ENCODE measurements around the gene TANGO2.
"Not testable (repeated sequence)": the region's sequence is repeated elsewhere in the genome, so short reads cannot be mapped to it uniquely, and the experiment has no call there.

Gene TANGO2

DNA sequence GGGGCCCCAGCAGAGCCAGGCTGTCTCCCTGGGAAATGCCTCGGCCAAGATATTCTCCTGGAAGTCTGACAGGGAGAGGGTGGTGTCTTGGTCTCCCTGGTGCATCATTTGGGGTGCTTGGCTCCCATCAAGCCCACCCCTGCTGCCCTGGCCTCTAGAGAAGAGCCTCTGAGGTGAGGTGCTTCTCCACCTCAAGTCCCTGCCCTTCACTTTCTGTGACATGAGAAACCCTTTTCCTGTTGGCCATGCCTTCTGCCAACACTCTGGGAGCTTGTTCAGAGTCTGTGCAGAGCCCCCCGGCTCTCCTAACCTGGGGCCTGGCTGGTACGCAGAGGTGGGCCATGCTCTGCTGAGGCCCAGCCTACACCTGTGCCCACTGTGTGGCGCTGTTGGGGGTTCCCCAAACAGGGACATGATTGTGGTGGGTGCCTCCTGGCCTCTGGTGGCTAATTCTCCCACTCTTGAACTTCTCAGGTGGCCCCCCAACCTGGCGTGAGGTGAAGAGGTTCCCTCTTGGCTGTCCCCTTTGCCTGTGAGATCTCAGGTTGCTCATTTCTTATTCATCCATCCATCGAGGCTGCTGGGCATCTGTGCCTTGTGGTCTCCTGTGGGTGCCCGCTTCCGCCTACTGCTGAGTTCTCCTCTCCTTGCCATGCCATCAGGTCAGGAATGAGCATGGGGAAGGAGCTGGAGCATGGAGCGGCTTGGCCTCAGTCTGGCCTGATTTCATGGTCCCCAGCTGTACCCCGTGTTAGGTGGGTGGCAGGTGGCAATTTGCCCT, 40.0 kb downstream of the TANGO2 start:
- in situ Hi-C loops (cut with MboI; ENCODE audit: low sequenced_read_pairs) = no loop called here

DNA sequence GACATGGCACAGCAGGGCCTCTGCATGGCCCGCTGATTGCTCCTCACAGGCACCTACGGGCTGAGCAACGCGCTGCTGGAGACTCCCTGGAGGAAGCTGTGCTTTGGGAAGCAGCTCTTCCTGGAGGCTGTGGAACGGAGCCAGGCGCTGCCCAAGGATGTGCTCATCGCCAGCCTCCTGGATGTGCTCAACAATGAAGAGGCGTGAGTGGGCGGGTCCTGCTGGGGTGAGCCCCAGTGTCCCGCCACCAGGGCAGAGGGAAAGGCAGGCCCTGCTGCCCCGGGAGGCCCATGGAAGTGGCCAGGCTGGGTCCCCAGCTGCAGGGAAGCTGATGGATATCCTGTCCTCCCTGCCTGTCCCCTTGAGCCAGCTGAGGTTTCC, 40.6 kb downstream of the TANGO2 start:
- in situ Hi-C loops (cut with MboI; ENCODE audit: low sequenced_read_pairs) = no loop called here

DNA sequence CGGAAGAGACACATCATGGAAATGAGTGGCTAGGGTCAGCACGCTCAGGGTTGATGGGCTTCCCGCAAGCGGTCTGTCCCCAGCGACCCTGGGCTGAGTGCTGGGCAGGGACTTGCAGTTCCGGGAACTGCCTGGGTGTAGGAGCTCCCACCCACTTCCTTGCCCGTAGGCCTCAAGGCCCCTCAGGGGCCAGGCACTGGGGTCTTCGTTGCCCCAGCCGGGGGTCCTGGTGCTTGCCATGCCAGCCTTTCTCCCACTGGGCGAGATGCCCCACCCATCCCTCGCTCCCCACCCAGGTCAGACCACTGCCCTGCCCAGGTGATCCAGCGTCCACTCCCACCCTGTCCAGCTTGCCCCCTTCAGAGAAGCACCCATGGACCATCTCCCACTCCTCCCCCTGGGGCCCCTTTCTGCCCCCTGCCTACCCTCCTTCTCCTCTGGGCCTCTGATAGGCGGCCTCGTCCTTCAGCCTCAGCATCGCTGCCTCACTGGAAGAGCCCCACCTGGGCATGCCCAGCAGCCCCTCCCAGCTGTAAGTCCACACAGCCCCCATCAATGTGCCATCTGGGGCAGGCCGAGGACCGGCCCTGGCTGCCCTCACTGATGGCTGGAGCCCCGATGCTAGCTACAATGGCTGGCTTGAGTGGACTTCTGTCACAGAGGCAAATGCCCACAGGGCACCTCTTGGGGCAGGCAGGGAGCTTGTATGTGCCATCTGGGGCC, 41.3 kb downstream of the TANGO2 start:
- in situ Hi-C loops (cut with MboI; ENCODE audit: low sequenced_read_pairs) = no loop called here

DNA sequence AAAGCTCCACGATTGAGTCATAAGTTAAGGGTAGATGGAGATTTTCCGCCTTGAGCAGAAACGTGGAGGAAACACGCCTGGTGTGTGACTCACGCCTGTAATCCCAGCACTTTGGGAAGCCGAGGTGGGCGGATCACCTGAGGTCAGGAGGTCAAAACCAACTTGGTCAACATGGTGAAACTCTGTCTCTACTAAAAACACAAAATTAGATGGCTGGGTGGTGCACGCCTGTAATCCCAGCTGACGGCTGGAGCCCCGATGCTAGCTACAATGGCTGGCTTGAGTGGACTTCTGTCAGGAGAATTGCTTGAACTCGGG, 41.8 kb downstream of the TANGO2 start:
- in situ Hi-C loops (cut with MboI; ENCODE audit: low sequenced_read_pairs) = no loop called here

DNA sequence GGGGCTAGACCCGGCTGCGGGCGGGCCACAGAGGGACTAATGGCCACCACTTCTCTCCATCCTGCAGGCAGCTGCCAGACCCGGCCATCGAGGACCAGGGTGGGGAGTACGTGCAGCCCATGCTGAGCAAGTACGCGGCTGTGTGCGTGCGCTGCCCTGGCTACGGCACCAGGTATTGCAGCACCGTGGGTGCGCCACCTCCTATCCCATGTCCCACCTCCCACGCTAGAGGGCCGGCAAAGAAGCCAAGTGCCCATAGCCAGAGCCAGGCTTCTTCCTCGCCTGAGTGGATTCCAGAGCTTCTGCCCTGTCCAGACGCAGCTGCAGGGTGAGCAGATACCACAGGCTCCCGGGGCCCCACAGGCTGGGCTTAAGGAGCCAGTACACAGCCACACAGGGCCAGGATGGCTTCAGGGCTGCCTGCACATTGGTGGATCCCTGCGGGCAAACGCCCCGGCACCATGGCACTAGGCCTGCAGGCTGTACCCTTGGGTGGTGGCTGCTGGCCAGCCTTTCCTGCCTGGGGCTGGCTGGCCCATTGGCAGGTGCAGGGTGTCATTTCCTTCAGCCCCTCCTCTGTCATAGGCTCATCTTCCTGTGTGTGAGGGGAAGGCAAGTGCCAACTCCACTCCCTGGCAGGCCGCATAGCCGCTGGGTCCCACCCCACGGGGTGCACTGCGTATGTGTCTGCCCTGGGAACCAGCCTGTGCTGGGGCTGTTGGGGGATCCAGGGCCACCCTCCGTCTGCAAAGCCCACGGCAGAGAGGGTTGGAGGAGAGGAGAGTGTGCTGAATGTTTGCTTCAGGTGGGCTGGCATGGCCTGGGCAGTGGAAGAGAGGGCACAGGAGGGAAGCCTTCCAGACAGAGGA, 42.6 kb downstream of the TANGO2 start:
- in situ Hi-C loops (cut with MboI; ENCODE audit: low sequenced_read_pairs) = no loop called here

DNA sequence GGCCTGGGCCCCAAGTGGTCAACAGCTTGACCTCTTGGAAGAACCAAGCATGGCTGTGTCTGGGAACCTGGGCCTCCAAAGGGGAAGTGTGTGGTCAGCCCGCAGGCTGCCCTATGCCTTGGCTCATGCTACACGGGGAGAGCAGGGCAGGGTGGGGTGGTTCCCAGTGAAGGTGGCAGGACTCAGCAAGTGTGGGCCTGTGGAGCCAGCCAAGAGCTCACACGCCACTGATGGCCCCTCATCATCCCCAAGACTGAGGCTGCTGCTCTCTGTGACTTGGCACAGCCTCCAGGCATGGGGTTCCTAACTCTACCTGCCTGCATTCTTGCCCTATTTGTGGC, 43.2 kb downstream of the TANGO2 start:
- in situ Hi-C loops (cut with MboI; ENCODE audit: low sequenced_read_pairs) = no loop called here

DNA sequence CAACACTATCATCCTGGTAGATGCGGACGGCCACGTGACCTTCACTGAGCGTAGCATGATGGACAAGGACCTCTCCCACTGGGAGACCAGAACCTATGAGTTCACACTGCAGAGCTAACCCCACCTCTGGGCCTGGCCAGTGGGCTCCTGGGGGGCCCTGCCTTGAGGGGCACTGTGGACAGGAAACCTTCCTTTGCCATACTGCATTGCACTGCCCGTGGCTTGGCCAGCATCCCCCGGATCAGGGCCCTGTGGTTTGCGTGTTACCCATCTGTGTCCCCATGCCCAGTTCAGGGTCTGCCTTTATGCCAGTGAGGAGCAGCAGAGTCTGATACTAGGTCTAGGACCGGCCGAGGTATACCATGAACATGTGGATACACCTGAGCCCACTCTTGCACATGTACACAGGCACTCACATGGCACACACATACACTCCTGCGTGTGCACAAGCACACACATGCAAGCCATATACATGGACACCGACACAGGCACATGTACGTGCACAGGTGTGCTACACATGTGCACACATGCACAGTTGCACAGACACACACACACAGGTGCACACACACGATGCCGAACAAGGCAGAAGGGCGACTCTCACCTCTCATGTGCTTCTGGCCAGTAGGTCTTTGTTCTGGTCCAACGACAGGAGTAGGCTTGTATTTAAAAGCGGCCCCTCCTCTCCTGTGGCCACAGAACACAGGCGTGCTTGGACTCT, 43.8 kb downstream of the TANGO2 start:
- in situ Hi-C loops (cut with MboI; ENCODE audit: low sequenced_read_pairs) = no loop called here

DNA sequence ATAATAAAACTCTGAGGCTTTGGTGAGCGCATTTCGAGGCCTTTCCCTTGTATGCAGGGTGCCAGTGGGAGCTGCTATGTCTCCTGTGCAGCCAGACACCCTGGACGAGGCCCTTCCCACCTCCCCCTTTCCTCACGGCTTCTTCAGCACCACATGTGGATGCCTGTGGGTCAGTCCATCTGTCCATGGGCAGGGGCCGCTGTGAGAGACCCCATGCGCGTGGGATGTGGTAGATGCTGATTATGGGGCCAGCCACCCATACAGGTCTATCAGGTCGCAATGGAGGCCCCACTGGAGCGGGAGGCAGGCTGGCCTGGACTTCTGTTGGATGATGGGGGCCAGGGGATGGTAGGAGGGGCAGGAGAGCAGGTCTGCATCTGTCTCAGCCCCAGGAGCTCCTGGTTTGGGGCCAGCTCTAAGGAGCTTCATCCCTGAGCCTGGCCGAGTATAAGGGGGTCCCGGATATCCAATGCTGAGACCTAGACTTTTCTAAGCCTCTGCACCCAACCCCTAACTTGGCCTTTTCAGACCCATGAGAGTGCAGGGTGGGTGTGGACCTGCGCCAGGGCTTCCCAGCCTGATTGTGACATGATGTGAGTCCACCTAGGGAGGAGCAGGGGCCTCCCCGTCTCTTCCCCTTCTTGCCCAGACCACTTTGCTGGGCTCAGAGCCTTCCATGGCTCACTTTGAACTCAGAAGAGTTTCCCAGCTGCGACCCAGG, 45.1 kb downstream of the TANGO2 start:
- in situ Hi-C loops (cut with MboI; ENCODE audit: low sequenced_read_pairs) = no loop called here

DNA sequence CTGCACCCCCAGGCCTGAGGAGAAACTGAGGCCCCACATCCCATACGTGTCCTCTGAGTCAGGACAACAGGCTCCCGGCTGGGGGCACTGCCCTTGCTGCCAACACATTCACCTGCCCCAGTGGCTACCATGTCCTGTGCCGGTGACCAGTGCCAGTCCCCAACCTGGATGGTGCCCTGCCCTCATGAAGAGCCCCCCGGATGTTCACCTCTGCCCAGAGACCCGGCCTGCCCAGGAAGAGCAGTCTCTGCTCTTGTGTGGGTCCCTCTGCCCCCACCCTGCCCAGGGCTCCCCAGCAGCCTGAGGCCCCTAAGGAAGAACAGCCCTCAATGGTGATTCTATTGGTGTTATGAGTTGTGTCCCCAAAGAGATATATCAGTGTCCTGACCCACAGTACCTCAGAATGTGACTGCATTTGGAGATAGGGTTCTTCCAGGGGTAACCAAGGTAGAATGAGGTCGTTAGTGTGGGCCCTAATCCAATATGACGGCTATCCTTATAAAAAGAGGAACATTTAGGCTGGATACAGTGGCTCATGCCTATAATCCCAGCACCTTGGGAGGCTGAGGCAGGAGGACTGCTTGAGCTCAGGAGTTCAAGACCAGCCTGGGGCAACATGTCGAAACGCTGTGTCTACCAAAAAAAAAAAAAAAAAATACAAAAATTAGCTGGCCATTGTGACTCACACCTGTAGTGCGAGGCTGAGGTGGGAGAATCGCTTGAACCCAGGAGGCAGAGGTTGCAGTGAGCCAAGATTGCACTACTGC, 45.9 kb downstream of the TANGO2 start:
- in situ Hi-C loops (cut with MboI; ENCODE audit: low sequenced_read_pairs) = no loop called here

DNA sequence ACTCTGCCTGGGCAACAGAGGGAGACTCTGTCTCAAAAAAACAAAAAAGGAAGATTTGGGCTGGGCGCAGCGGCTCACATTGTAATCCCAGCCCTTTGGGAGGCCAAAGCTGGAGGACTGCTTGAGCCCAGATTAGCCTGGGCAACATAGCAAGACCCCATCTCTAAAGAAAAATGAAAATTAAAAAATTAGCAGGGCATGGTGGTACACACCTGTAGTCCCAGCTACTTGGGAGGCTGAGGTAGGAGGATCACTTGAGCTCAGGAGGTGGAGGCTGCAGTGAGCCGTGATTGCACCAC, 46.4 kb downstream of the TANGO2 start:
- in situ Hi-C loops (cut with MboI; ENCODE audit: low sequenced_read_pairs) = not testable (repeated sequence)

DNA sequence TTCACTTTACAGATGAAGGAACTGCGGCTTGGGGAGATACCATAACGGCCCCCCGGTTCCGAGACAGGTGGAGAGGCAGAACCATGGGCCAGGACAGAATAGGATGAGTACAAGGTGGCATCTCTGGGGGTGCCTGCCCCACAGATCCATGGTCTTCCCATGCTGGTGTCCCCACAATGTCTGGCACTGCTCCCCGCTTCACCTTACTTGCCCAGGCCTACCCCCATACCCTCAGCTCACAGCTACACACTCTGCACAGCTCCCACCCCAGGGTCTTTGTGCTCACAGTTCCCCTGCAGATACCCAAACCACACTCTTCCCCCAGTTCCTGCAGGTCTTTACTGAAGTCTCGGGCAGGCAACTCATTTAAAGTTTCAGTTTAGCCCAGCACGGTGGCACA, 47.7 kb downstream of the TANGO2 start:
- in situ Hi-C loops (cut with MboI; ENCODE audit: low sequenced_read_pairs) = no loop called here

DNA sequence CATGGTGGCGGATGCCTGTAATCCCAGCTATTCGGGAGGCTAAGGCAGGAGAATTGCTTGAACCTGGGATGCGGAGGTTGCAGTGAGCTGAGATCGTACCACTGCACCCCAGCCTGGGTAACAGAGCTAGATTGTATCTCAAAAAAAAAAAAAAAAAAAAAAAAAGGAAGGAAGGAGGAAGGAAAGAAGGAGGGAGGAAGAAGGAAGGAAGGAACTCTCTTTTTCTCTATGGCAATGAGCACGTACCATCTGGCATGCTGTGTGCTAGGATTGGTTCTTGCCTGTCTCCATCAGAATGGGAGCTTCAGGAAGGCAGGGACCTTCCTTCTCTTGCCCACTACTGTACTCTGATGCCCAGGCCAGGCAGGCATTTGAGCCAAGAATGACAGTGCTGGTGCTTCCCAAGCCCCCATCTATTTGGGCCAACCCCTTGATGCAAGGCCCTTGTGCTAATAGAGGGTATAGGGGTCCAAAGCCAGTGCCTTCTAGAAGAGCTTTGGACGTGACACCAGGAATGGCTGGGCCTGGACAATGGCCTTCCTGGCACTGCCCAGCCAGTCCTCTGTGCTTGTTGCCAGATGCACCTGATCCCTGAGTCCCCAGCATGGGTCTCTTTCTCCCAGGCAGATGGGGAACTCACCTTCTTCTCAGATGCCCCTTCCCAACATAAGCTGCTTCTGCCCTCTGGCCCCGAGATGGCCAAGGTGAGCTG, 48.6 kb downstream of the TANGO2 start:
- in situ Hi-C loops (cut with MboI; ENCODE audit: low sequenced_read_pairs) = no loop called here

DNA sequence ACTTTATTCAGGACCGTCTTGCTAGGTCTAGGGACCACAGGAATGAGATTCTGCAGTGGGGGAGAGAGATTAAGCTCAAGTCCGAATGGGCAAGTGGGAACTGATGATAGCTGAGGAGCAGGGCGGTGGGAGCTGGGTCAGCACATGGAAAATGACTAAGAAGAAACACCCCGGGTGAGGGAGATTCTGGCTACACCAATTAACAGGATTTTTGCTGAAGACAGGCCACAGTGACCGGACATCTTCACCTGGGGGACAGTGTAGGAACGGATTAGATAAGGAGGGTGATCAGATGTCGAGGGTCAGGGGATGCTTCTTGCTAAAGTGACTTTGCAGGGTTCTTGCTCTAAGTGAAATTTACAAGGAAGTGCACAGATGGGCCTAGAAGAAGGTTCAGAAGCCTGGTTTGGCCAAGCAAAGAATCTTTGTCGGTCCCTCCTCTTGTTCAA, 50.6 kb downstream of the TANGO2 start:
- in situ Hi-C loops (cut with MboI; ENCODE audit: low sequenced_read_pairs) = no loop called here

DNA sequence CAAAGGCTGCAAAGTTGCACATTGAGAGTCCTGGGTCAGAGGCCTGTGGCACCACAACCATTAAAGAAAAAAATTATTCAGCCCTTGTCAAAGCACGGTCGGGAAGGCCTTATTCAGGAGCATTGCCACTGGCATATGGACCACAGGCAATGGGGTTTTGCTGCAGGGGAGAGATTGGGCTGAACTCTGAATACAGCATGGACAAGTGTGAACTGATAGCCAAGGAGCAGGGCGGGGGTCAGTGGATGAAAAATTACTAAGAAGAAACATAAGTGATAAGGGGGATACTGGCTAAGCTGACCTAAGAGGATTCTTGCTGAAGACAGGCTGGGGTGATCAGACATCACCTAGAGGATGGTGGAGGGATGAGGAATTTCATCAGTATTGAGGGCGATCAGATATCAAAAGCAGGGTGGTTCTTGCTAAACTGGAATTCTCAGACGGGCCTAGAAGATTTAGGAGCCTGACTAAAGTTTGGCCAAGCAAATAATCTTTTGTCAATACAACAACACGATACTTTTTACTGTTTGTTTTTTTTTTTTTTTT, 55.8 kb downstream of the TANGO2 start:
- in situ Hi-C loops (cut with MboI; ENCODE audit: low sequenced_read_pairs) = no loop called here

DNA sequence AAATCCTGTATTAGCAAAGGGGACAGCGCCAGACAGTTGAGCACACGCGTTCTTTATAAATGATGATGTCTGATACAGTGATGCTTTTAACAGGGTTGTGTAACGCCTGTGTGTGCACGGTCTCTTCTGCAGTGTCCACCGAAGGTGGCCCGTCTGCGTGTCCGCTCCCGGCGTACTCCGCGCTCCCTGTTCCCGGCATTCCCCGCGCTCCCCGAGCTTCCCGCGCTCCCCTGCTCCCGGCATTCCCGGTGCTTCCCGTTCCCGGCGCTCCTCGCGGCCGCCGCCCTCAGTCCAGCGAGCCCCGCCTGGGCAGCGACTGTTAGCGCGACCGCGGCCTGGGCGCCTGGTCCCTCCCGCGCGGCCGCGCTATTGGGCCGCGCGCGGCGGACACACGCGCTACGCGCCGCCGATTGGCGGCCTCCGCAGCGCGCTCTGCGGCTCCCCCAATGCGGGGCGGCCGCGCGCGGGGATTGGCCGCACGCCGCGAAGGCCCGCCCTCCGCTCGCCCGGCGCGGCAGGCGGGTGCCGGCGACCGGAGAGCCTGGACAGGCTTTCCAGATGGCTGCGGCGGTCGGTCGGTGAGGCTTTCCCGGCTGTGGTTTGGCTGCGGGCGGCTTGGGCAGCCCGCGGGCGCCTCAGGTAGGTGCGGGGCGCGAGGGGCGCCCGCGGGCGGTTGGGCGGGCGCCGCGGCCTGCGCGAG, 59.0 kb downstream of the TANGO2 start, which contains the start of gene DGCR8:
Gene DGCR8, plus strand, starts transcription at position 497 of the 700 bp plus-strand sequence. CDS start 5,723 bp downstream, outside the sequence.
- in situ Hi-C loops (cut with MboI; ENCODE audit: low sequenced_read_pairs) = no loop called here

DNA sequence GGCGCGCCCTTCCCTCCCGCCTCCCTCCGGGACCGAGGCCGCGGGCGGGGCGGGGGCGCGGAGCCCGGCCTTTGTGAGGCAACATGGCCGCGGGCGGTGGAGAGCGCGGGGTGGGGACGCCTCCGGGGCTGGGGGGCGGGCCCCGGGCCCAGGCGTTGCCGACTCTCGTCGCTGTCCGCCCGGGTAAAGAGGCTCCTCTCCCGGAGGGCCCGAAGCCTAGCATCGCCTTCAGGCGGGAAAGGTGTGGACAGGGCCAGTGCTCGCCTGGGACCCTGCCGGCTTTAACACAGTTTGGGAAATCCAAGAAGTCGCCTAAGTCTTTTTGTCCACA, 59.5 kb downstream of the TANGO2 start:
- in situ Hi-C loops (cut with MboI; ENCODE audit: low sequenced_read_pairs) = no loop called here

DNA sequence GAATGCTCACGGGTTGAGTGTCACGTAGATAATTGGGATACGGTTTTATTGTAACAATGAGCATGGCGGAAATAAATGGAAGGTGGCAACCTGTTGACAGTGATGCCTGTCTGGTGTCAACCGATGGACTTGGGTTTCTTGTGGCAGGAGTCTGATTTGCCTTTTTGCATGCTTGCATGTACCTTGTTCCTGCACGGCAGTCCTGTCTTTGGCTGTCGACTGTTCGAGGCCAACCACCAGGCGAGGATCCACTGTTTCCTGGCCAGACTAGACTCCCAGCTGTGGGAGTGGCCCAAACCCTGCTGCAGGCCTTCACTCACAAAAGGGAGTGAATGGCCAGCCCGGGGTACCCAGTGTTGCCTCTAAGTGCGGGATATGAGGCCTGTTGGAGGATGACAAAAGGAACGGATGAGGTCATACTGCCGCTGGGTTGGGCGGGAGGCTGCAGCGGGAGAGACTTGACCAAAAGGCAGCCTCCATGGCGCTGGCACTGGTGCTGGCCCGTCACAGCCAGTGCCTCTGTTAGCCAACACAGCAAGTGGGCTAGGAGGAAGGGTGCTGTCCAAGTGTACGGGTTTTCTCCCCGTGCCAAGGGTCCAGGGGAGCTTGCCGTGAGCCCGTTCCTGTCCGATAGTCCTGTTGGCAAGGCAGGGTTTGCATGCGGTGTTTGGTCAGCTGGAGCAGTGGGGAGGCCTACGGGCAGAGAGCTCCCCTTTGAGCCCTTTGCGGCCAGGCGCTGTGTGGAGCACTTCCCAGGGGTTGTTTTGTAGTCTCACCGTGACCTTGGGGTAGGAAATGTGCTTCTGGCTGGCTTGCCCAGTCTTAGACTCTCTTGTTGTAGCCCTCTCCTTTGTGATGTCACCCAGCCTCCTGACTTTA, 60.1 kb downstream of the TANGO2 start:
- in situ Hi-C loops (cut with MboI; ENCODE audit: low sequenced_read_pairs) = no loop called here
